ENCODE data around the gene SAPCD2. TPM values are rescaled to one million over a fixed set of nuclear protein-coding genes. Genes with fewer than 3 reads are reported as not detected.

The SAPCD2 gene
- total and polyA plus RNA-seq, 9 of the 15 experiments (the other 6 are each of a cell fraction or from before 2014, with no cell fraction given), result 3.4 to 91.8 (median 18.8) TPM

DNA sequence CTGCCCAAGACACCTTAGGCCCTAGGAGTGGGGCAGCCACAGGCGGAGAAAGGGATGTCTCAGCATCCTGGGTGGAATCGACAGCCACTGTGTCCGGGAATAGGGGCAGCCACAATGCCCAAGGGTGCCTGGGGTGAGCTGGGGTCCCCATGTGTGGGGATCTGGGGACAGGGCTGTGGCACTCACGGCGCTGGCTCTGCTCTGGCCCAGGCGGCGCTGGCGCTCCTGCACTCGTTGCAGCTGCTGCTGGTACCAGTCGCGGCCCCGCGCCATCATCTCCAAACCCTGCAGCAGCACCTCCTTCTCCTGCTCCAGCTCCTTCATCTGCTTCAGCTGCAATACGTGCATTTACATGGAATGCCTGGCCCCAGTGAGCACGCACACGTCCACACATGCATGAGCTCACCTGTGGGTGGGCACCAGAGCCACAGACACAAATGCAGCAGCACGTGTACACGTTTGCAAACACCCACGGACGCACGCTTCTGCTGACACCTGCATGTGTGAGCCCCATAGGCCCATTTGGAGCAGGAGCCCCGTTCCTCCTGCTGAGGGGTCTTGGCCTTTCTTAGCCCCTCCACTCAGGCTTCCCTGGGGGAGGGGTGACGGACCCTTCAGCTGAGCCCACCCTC, 4.9 kb downstream of the SAPCD2 start:
- H3K9me3 ChIP-seq (replicated peaks; ENCODE audit: control insufficient read depth, insufficient read depth, low read depth, low read length), result no peaks in the 10 kb centered on the region
- FAIRE-seq (no peak), DNase-seq (ENCODE audit: extremely low read depth in 1 of 4, low spot score in 3 of 4) (no peak), ATAC-seq (no peak)
- no peak overlapping the region for H3K4me3 ChIP-seq
- no peak overlapping the region for H3K27ac ChIP-seq (ENCODE audit: extremely low read depth, low read depth, low read length)
- TF ChIP-seq FOXO4 (CRISPR knock-in tag; IDR thresholded peaks at IDR 0.05) (no peak), ZNF146 (CRISPR knock-in tag; IDR thresholded peaks at IDR 0.05; ENCODE audit: unreplicated experiment) (no peak)
- WGBS (ENCODE audit: insufficient coverage, low coverage, missing lambda C conversion rate), result 89% methylated on average over 19 of the region's 23 CpGs
- peaks cover 18 to 65% of the 10 kb centered on the region in 2 experiments; a peak in 4 of 5 replicates for H3K4me1 ChIP-seq (replicated peaks in 1 of 2; ENCODE audit: control insufficient read depth in 2 of 2, insufficient read depth in 2 of 2, low read length in 2 of 2)
- peaks cover 41% of the 10 kb centered on the region; the same call in 2 of the 3 replicates for H3K36me3 ChIP-seq (ENCODE audit: control insufficient read depth, insufficient read depth, low read length)
- peaks cover 31% of the 10 kb centered on the region for H3K79me2 ChIP-seq (ENCODE audit: control insufficient read depth, insufficient read depth, low read length)
- BruUV-seq (replicated peaks), result no TSS peak
- peaks cover 22% of the 10 kb centered on the region for H4K20me1 ChIP-seq (replicated peaks; ENCODE audit: control insufficient read depth, insufficient read depth, low read length)
- POLR2A ChIA-PET, result no interaction called here
- no peaks in the 10 kb centered on the region for H3K27me3 ChIP-seq (ENCODE audit: control insufficient read depth in 2 of 2, insufficient read depth in 2 of 2, low read length in 2 of 2)
- H3K9me1 ChIP-seq (ENCODE audit: control insufficient read depth, insufficient read depth, low read length), result peaks cover 8% of the 10 kb centered on the region
- H2AFZ ChIP-seq (ENCODE audit: low read depth, low read length), result no peak overlapping the region
- no peak overlapping the region; a peak in 1 of 4 replicates for H3K9ac ChIP-seq (ENCODE audit: insufficient read depth in 1 of 2, low read depth in 2 of 2, low read length in 2 of 2)
- in situ Hi-C loops (cut with MboI) (no loop called here), intact Hi-C loops (cut with micrococcal nuclease) (no loop called here)
- CTCF ChIA-PET (ENCODE audit: low intra/inter-chr PET ratio), result no interaction called here
- H3K4me2 ChIP-seq (ENCODE audit: insufficient read depth, low read length), result no peak overlapping the region

DNA sequence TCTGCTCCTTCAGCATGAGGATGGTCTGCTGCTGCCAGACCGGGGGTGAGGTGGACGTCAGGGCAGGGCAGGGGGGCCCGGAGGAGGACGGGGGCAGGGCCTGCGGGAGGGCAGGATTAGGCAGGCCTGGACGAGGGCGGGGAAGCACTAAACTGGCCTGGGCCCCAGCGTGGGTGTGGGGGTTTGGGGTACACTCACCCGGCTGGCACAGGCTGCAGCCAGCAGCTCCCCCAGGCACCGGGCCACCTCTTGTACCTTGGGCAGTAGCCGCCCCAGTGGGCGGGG, 5.5 kb downstream of the SAPCD2 start:
- Histone ChIP-seq H3K4me1 (replicated peaks in 1 of 2; ENCODE audit: control insufficient read depth in 2 of 2, insufficient read depth in 2 of 2, low read length in 2 of 2) (peaks cover 18 to 58% of the 10 kb centered on the region in 2 experiments; a peak in 4 of 5 replicates), H3K9ac (ENCODE audit: insufficient read depth in 1 of 2, low read depth in 2 of 2, low read length in 2 of 2) (no peak overlapping the region; a peak in 1 of 4 replicates), H3K9me3 (replicated peaks; ENCODE audit: control insufficient read depth, insufficient read depth, low read depth, low read length) (no peaks in the 10 kb centered on the region), H3K79me2 (ENCODE audit: control insufficient read depth, insufficient read depth, low read length) (peaks cover 26% of the 10 kb centered on the region), H3K9me1 (ENCODE audit: control insufficient read depth, insufficient read depth, low read length) (peaks cover 8% of the 10 kb centered on the region), H3K27ac (ENCODE audit: extremely low read depth, low read depth, low read length) (no peak overlapping the region), H2AFZ (ENCODE audit: low read depth, low read length) (no peak overlapping the region), H3K36me3 (ENCODE audit: control insufficient read depth, insufficient read depth, low read length) (peaks cover 41% of the 10 kb centered on the region; the same call in 2 of the 3 replicates), H3K27me3 (ENCODE audit: control insufficient read depth in 2 of 2, insufficient read depth in 2 of 2, low read length in 2 of 2) (no peaks in the 10 kb centered on the region), H4K20me1 (replicated peaks; ENCODE audit: control insufficient read depth, insufficient read depth, low read length) (peaks cover 22% of the 10 kb centered on the region), H3K4me3 (no peak overlapping the region), H3K4me2 (ENCODE audit: insufficient read depth, low read length) (no peak overlapping the region)
- POLR2A ChIA-PET, result no interaction called here
- ATAC-seq, result no peak
- CTCF ChIA-PET (ENCODE audit: low intra/inter-chr PET ratio), result no interaction called here
- in situ Hi-C loops (cut with MboI) (no loop called here), intact Hi-C loops (cut with micrococcal nuclease) (no loop called here)
- no TSS peak for BruUV-seq (replicated peaks)
- WGBS (ENCODE audit: insufficient coverage, low coverage, missing lambda C conversion rate), result 77% methylated on average over 5 of the region's 12 CpGs
- no peak for FAIRE-seq
- TF ChIP-seq PRMT5 (CRISPR knock-in tag; IDR thresholded peaks at IDR 0.05), result no peak
- no peak for TF ChIP-seq NFE2L1 (tag; IDR thresholded peaks at IDR 0.05; ENCODE audit: borderline replicate concordance, low read depth)
- TF ChIP-seq KLF1 (tag; IDR thresholded peaks at IDR 0.05), result no peak
- TF ChIP-seq RBM15 (IDR thresholded peaks at IDR 0.05; ENCODE audit: insufficient read depth, low read length), result no peak
- DNase-seq (ENCODE audit: extremely low read depth in 1 of 4, low spot score in 3 of 4), result no peak

Data from K562 (cell line).